DMS 273 treated with DMSO at 0.1 percent for 48 hours (cell line): ENCODE data around the gene SCN8A.

Experiments
- DNase-seq: peaks from one replicate; lab custom pipeline; 2025; lab: John Stamatoyannopoulos, UW

Gene SCN8A

GRCh38 chr12:51851413-51852124 is 260.5 kb downstream of the SCN8A start:
- DNase-seq: no peak

GRCh38 chr12:51852404-51853137 is 261.5 kb downstream of the SCN8A start:
- DNase-seq: no peak

DNA sequence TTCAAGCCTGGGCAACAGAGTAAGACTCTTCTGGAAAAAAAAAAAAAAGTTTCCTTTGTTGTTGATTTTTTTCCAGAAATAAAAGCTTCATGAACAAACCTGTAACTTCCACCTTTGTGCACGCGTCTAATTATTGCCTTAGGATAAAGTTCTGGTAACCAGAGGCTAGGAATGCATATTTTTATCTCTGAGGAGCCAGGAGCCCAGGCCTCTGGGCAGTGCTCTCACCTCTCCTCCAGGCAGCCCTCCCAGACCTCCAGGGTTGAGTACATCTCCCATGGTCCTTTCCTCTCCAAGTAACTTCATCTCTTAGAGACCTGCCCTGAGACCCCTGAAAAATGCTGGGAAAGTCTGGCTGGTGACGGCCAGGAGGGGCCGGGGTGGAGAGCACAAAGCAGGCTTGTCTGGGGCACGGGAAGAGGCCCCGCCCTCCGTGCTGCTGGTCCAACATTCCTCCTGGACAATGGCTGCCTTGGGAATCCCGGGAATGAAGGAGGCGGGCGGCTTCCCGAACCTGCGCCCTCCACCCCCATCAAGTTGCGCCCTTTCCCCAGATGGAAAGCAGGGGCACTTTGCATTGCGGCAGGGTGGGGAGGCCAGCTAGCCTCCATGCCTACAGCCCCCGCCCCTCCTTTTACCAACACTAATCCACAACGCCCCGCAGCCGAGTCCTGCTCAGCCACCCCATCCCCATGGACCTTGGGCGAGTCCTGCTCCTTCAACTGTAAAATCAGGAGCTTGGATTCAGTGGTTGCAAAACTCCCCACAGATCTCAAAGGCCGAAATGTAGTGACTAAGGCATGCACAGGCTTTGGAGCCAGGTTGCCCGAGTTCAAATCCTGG is 264.8 kb downstream of the SCN8A start:
- no peak for DNase-seq

DNA sequence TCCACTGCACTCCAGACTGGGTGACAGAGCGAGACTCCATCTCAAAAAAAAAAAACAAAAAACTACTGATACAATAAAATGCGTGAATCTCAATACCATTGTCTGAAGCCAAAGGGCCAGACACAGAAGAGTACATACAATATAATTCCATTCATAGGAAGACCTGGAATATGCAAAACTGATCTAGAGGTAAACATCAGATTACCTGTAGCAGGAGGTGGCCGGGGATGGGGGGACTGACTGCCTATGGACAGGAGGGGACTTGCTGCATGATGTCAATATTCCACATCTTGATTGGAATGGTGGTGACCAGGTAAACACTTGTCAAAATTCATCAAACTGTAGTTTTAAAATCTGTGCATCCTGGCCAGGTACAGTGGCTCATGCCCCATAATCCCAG is 270.0 kb downstream of the SCN8A start:
- DNase-seq: no peak
